ENCODE measurements around the gene STAT5B. TPM values are rescaled to one million over a fixed set of nuclear protein-coding genes. Genes with fewer than 3 reads are reported as not detected.

STAT5B gene
- total RNA-seq, 1 experiment from 2014 or later, result 42.9 TPM

DNA sequence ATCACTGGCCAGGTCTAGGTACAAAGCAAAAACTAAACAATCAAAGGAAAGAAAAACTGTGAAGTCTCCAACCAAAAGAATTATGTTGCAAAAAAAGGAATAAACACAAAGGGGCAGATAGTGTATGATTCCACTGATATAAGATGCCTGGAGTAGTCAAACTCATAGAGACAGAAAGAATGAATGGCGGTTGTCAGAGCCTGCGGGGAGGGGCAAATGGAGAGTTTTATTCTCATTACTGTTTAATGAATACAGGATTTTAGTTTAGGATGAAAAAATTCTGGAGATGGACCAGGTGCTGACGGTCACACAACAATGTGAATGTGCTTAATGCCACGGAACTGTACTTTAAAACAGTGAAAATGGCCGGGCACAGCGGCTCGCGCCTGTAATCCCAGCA is 20.7 kb downstream of the STAT5B start:
- H4K20me1 ChIP-seq (ENCODE audit: control insufficient read depth, insufficient read depth, insufficient read length), result no peaks in the 10 kb centered on the region
- H2BK5ac ChIP-seq (ENCODE audit: insufficient read length, low read length), result no peak overlapping the region
- no peak overlapping the region for H4K91ac ChIP-seq (ENCODE audit: insufficient read length, low read depth, low read length)
- H2BK12ac ChIP-seq (ENCODE audit: insufficient read length, low read depth, low read length), result no peak overlapping the region
- TF ChIP-seq, protein P1, sequence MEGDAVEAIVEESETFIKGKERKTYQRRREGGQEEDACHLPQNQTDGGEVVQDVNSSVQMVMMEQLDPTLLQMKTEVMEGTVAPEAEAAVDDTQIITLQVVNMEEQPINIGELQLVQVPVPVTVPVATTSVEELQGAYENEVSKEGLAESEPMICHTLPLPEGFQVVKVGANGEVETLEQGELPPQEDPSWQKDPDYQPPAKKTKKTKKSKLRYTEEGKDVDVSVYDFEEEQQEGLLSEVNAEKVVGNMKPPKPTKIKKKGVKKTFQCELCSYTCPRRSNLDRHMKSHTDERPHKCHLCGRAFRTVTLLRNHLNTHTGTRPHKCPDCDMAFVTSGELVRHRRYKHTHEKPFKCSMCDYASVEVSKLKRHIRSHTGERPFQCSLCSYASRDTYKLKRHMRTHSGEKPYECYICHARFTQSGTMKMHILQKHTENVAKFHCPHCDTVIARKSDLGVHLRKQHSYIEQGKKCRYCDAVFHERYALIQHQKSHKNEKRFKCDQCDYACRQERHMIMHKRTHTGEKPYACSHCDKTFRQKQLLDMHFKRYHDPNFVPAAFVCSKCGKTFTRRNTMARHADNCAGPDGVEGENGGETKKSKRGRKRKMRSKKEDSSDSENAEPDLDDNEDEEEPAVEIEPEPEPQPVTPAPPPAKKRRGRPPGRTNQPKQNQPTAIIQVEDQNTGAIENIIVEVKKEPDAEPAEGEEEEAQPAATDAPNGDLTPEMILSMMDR (conservative IDR thresholded peaks at IDR 0.05), result no peak
- H2AK5ac ChIP-seq (ENCODE audit: insufficient read length, low read length), result no peak overlapping the region
- H3K36me3 Mint-ChIP-seq (ENCODE audit: insufficient read depth in 1 of 3, low read depth in 3 of 3), result no peaks in the 10 kb centered on the region
- H3K27ac ChIP-seq (ENCODE audit: insufficient read length, low read depth, low read length), result no peak overlapping the region
- WGBS (ENCODE audit: extremely low coverage, insufficient read length, low lambda C conversion rate), result no CpG with 5 or more reads among the region's 8 CpGs
- H3K4me3 Mint-ChIP-seq, result no peak overlapping the region
- no peaks in the 10 kb centered on the region for H3K23me2 ChIP-seq (ENCODE audit: insufficient read length, low read depth, low read length, poor library complexity, severe bottlenecking)
- no peak overlapping the region for H2BK120ac ChIP-seq (ENCODE audit: low read depth, low read length, poor library complexity, severe bottlenecking)
- no peak overlapping the region for H3K9ac ChIP-seq (ENCODE audit: extremely low read depth, insufficient read length, low read length)
- H3K4me2 ChIP-seq (ENCODE audit: insufficient read depth, insufficient read length, low read length), result no peak overlapping the region
- no peaks in the 10 kb centered on the region for H3K4me1 ChIP-seq (ENCODE audit: insufficient read depth, low read length)
- no peak overlapping the region for H3K18ac ChIP-seq (ENCODE audit: insufficient read length, low read depth, low read length)
- no peak overlapping the region for H3K56ac ChIP-seq (ENCODE audit: insufficient read length, low read depth, low read length)
- H3K79me2 ChIP-seq (ENCODE audit: insufficient read depth, low read length), result 0 out of 2 replicates have a peak, but pooled peaks cover 1% of the 10 kb centered on the region
- H3T11ph ChIP-seq (ENCODE audit: low read length), result no peak overlapping the region
- H3K4me1 Mint-ChIP-seq, result peaks cover 11 to 18% of the 10 kb centered on the region in 2 experiments
- H3K79me1 ChIP-seq (ENCODE audit: insufficient read depth, low read depth, low read length, poor library complexity, severe bottlenecking), result no peaks in the 10 kb centered on the region
- H2AFZ ChIP-seq (ENCODE audit: low read length), result no peak overlapping the region
- no peak overlapping the region for H3K23ac ChIP-seq (ENCODE audit: insufficient read length, low read depth, low read length)
- H3K4ac ChIP-seq (ENCODE audit: low read depth, low read length), result no peak overlapping the region
- H3K9me3 Mint-ChIP-seq, result no peaks in the 10 kb centered on the region
- H3K9me3 ChIP-seq (ENCODE audit: control insufficient read depth, low read depth, low read length), result no peaks in the 10 kb centered on the region
- DNase-seq, result no peak
- no peak overlapping the region for H3K14ac ChIP-seq (ENCODE audit: insufficient read depth, low read length)
- H2BK15ac ChIP-seq (ENCODE audit: low read depth, low read length), result no peak overlapping the region
- H4K8ac ChIP-seq (replicated peaks; ENCODE audit: insufficient read length, low read depth, low read length), result no peak overlapping the region
- H3K27me3 Mint-ChIP-seq (ENCODE audit: low read depth), result no peaks in the 10 kb centered on the region
- H4K5ac ChIP-seq (ENCODE audit: insufficient read length, low read depth, low read length), result no peak overlapping the region
- H3K27me3 ChIP-seq (ENCODE audit: insufficient read depth, low read length), result no peaks in the 10 kb centered on the region
- peak overlapping the region in 2 of 3 experiments; percentile 12; a peak in 1 of 7 replicates for H3K27ac Mint-ChIP-seq
- H2BK20ac ChIP-seq (ENCODE audit: low read depth, low read length, poor library complexity, severe bottlenecking), result no peak overlapping the region

Measured in H9 (cell line).